ENCODE data around the gene RHOB. TPM values are rescaled to one million over a fixed set of nuclear protein-coding genes. Genes with fewer than 3 reads are reported as not detected.
"Not testable (repeated sequence)": the region's sequence is repeated elsewhere in the genome, so short reads cannot be mapped to it uniquely, and the experiment has no call there.

RHOB gene
- total RNA-seq, 1 donor from 2014 or later, result 208 TPM

GRCh38 chr2:20484034-20484617 is 37.3 kb downstream of the RHOB start:
- no peak for ATAC-seq
- no peak for DNase-seq (ENCODE audit: missing footprints)
- intact Hi-C loops (cut with DNase I), result no loop called here

DNA sequence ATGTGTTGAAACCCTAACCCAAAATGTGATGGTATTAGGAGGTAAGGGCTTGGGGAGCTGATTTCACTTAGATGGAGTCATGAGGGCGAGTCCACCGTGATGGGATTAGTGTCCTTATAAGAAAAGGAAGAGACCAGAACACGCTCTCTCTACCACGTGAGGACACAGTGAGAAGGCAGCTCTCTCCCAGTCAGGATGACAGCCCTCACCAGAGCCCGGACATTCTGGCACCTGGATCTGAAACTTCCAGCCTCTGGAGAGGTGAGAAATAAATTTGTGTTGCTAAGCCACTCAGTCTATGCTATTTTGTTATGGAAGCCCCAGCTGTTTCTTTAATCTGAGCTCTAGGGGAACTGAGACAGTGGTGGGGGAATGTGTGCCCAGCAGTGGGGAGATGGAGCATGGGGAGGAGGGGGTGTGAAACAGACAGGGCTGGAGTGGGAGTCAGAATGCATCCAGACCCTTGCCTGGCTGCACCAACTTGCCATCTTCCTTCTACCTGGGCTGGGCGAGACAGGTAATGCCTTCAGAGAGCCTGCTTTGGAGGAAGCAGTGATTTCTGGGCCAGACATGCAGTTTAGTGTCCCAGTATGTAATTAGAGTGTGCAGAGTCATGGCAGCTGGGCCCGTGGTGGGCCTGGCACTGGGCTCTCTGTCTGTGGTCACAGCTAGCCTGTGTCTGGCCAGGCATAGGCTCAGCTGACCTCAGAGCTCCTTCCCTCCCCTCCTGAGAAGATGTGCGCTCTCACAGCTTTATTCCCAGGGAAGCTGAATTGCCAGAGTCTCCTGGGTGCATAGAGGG is 38.1 kb downstream of the RHOB start:
- ATAC-seq (no peak), DNase-seq (ENCODE audit: missing footprints) (no peak)
- intact Hi-C loops (cut with DNase I), result no loop called here

DNA sequence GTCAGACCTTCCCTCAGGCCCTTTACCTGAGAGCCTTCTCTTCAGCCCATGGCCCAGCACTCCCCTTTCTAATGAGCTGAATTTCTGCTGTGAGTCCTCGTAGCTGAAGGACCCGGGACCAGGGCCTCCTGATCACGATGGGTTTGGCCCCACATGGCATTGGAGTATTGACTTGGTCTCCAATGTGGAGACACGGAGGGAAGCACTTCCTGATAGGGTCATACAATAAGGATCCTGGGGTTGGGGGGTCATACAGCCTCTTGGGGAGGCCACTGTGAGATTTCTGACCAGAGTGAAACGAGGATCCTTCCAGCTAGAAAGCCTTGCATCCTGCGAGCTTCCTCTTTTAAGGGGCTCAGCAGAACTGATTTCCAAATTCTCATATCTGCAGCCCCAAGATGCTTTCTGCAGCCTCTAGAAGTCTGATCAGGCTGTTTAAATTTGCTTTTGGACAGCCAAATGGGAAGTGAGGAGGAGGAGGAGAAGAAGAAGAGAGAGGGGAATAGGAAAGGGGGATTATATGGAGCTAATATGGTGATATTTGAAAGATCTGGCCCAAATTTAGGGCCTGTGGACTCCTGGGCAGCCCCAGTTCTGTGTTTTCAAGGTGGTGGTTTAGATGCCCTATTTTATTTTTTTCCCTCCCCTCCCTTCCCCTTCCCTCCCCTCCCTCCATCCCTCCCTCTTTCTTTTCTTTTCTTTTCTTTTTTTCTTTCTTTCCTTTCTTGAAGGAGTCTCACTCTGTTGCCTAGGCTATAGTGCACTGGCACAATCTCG is 38.9 kb downstream of the RHOB start:
- intact Hi-C loops (cut with DNase I), result no loop called here
- ATAC-seq (no peak), DNase-seq (ENCODE audit: missing footprints) (no peak)

GRCh38 chr2:20486571-20486970 is 39.7 kb downstream of the RHOB start:
- intact Hi-C loops (cut with DNase I), result no loop called here
- DNase-seq (ENCODE audit: missing footprints) (no peak), ATAC-seq (no peak)

- intact Hi-C loops (cut with DNase I), result no loop called here
- ATAC-seq, result no peak
- no peak for DNase-seq (ENCODE audit: missing footprints)
These were observed 40.1 kb downstream of the RHOB start for GRCh38 chr2:20487030-20487391.

- intact Hi-C loops (cut with DNase I), result no loop called here
- no peak for DNase-seq (ENCODE audit: missing footprints)
- no peak for ATAC-seq
These were observed 40.7 kb downstream of the RHOB start for GRCh38 chr2:20487392-20488174.

DNA sequence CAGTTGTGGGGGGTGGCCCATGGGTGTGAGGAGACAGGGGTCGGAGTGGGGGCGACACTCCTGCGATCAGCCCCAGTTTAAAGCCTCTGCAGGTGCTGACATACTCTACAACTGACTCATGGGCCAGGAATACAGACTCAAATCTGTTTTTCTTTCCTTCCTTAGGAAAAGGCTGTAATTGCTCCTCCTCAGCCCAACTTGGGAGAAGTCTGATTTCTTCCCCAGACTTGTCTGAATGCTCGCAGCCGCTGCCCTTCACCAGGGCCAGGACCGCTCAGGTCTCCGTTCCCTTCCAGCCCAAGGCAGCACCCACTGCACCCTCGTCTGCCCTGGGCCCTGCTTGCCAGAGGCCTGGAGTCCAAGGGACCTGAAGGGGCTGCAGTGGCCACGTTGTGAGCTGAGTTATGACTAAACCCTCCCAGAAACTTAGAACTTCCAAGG is 41.3 kb downstream of the RHOB start:
- intact Hi-C loops (cut with DNase I), result no loop called here
- ATAC-seq, result no peak
- DNase-seq (ENCODE audit: missing footprints), result no peak

- ATAC-seq (no peak), DNase-seq (ENCODE audit: missing footprints) (no peak)
- intact Hi-C loops (cut with DNase I), result no loop called here
These were observed 41.9 kb downstream of the RHOB start for GRCh38 chr2:20488782-20489181.

- DNase-seq (ENCODE audit: missing footprints) (no peak), ATAC-seq (peak; percentile 83)
- intact Hi-C loops (cut with DNase I), result no loop called here
These were observed 43.7 kb downstream of the RHOB start for GRCh38 chr2:20490300-20491181.

GRCh38 chr2:20491739-20492531 is 45.1 kb downstream of the RHOB start:
- intact Hi-C loops (cut with DNase I), result no loop called here
- ATAC-seq (peak; percentile 34), DNase-seq (ENCODE audit: missing footprints) (no peak)

GRCh38 chr2:20493095-20493494 is 46.2 kb downstream of the RHOB start:
- intact Hi-C loops (cut with DNase I); DNase-seq (ENCODE audit: missing footprints); ATAC-seq: not testable (repeated sequence)

GRCh38 chr2:20494241-20494640 is 47.4 kb downstream of the RHOB start:
- intact Hi-C loops (cut with DNase I), result no loop called here
- no peak for DNase-seq (ENCODE audit: missing footprints)
- no peak for ATAC-seq

- no peak for ATAC-seq
- DNase-seq (ENCODE audit: missing footprints), result no peak
- intact Hi-C loops (cut with DNase I), result no loop called here
These were observed 49.4 kb downstream of the RHOB start for GRCh38 chr2:20496076-20496872.

DNA sequence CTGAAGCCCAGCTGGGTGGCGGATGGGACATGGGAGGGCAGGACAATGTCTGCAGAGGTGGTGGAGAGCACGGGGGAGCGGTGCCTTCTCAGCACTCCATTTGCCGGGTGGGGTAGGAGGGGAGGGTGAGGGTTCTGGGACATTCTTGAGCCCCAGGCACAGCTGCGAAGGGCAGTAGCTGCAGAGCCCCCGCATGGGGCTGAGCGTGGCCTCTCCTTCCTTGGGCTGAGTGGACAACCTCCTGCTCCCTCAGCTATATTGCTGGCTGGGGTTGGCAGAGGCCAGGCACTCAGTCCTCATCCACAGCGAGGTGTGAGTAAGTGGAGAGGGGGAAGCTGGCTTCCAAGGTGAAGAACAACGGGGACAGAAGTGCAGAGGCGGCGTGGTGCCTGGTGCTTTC is 50.1 kb downstream of the RHOB start:
- intact Hi-C loops (cut with DNase I), result no loop called here
- DNase-seq (ENCODE audit: missing footprints), result no peak
- ATAC-seq, result no peak
